G401.6 (cell line): ENCODE measurements around the gene VSTM2L.
"Not testable (repeated sequence)": the region's sequence is repeated elsewhere in the genome, so short reads cannot be mapped to it uniquely, and the experiment has no call there.

Experiments
- FAIRE-seq: peaks from 2 replicates; lab custom pipeline; 2012; peaks lifted over from hg19 to GRCh38; lab: Jason Lieb, UNC

The VSTM2L gene, protein sequence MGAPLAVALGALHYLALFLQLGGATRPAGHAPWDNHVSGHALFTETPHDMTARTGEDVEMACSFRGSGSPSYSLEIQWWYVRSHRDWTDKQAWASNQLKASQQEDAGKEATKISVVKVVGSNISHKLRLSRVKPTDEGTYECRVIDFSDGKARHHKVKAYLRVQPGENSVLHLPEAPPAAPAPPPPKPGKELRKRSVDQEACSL

DNA sequence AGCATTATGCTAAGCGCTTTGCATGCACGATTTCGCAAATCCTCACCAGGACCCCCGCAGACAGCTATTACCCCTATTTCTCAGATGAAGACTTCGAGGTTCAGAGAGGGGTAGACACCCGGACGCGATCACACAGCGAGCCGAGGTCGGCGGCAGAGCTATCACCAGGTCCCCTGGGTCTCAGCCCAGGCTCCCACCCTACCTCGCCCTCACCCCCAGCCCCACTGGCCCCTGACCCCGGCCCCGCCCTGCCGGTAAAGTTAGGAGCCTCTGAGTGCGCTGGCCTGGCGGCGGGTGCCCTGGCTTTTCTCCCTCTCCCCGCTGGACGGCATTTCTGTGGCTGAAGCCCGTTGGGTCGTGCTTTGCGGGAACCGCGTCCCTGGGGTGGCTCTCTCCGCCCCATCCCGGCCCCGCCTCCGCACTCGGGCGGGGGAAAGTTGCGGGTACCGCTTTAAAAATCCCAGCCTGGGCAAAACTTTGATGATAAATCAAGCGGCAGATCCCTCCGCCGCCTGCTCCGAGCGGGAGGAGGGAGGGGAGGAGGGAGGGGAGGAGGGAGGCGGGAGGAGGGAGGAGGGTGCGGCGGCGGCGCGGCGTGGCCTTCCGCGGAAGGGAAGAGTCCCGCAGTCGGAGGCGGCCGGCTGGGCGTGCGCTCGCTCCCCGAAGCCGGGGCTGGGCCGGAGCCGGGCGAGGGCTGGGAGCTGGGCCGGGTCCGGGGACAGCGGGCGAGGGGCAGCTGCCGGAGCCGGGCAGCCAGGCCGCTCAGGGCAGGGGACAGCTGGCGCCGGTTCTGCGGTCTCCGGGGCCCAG lies at the start of gene VSTM2L:
Gene VSTM2L (plus strand): TSS at position 624 of the 810 bp plus-strand sequence. CDS start 224 bp downstream, outside the sequence.
- FAIRE-seq = no peak

DNA sequence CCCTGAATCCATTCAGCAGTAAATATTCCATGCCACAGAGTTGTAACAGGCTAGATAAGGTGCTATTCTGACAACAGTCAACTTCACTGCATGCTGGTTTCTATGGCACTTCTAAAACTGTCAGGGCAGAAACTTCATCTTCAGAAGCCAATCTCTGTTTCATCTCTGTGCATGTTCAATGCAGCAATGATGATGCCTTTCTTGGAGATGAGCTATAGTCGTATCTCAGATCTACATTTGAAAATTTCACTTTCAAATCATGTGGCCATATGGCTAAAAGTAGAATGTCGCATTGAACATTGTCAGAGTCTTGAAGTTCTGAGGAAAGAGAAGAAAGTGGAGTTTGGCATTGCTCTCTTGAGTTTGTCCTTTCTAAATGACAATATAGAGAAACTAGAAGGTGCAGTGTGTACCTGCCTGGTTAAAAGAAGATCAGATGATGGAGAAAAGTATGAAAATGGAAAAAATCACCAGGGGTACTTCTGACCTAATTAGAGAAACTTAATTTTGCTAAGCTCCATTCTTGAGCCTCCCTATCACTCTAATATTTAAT lies 49.0 kb upstream of the VSTM2L start:
- FAIRE-seq = no peak

DNA sequence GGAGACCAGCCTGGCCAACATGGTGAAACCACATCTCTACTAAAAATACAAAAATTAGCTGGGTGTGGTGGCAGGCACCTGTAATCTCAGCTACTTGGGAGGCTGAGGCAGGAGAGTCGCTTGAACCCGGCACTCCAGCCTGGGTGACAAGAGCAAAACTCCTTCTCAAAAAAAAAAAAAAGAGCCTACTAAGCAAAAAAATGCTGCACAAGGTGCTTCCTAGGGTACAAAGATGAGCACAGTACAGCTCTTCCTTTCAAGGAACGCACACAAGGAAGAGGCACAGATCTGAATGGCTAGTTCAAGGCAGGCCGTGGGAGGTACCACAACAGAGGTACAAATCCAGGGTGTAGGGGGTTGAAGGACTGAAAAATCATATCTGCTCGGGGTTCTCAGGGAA lies 46.9 kb upstream of the VSTM2L start:
- not testable (repeated sequence) for FAIRE-seq

DNA sequence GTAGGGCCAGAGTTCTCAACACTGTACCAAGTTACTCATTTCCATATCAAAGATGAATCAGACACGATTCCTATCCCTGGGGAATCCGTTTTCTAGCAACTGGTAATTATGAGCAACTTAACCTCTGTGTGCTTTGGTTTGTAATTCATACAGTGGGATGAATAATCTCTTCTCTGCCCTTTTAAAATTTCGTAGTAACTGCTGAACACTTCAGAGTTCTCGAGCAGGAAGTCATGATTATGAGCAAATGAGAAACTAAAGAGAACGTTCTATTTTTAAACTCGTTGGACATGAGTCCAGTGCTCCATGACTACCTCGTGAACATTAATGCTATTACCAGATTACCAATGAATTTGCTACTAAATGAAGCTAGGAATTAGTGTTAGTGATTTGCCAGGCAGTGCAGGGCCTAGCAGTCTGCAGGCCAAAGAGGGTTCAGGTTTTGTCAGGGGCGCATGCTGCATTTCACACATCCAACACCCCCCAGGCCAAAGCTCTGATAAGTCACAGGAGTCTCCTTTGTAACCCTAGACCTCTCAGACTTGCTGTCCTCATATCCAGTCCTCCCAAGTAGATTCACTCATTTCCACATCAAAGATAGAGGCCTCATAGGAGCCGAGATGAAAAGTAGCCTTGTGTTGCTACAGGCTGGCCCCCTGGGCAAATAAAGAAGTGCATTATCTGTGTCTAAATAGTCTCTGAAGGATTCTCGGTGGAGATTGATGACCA lies 45.8 kb upstream of the VSTM2L start:
- FAIRE-seq = no peak

DNA sequence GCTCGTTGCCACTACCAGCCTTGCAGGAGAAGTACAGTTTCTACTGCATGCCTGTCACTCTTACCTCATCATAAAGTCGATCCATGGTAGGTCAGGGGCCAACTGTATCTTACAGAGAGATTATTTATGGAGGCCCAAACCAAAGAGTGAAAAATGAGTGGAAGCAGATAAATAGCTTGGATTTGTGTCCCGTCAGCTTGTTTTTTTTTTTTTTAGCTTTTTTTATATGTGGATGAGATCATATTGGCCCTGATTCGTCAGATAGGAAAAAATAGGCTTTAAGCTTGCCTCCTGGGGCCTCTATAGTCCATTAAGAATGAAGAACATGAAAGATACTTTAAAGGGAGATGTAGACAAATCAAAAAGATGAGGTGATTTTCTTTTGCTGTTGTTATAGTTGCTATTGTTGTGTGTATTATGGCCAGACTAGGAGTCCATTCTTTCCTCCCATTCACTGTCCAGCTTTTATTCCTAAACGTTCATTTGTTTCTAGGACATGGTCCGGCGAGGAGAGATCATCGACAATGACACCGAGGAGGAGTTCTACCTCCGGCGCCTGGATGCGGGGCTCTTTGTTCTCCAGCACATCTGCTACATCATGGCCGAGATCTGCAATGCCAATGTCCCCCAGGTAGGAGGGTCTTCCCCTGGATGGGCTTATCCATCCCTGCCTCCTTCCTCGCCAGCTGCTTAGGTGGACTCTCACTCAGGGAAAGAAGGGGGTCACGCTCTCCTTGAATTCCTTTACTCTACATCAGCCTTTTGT lies 43.3 kb upstream of the VSTM2L start:
- FAIRE-seq = no peak

DNA sequence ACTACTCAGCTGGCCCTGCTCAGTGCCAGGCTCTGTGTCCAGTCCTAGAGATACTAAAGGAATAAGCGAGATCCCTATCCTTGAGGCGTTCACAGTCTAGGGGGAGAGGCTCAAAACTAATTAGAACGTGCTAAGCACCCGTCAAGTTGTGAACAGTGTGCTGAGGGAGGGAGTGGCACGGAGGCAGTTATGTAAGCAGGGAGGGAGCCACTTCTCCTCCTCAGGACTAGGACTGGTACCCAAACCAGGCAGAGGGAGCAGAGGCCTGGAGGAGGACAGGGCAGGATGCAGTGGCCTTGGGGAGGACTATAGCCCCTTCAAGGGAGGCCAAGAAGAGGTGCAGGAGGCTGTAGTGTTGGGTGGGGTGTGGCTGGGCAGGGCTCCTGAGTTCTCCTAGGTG lies 39.6 kb upstream of the VSTM2L start:
- no peak for FAIRE-seq

DNA sequence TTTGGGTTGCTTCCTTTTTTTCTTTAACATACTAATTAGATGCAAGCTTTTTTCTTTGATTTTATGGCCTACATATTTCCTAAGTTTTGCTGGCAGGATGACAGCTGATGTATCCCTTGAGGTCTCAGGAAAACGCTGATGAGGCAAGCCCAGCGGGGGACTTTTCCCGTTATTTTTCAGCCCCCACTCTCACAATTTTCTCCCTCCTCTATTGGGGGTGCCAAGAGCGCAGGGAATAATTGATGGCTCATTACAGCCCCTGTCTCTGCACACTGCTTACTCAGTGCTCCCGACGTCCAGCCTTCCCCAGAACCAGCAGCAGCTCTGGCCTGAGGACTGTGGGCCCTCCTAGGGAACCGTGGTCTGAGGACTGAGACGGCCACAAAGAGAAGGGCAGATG lies 38.6 kb upstream of the VSTM2L start:
- no peak for FAIRE-seq

DNA sequence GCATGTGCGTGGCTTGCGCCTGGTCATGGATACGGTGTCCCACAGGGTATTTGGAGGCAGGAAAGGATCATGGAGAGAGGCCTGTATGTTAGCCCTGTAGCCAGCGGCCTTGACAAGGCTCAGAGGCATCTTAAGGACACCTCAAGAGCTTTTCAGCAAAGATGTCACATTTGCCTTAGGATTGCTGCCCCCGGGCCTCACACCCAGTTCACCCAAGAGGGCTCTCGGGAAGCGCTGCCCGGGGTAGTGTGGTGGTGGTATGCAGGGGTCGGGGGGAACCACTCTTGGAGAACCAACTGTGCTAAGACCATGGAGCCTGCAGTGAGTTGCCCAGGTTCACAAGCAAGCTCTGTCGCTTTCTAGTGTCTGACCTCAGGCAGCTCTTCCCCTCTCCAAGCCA lies 36.9 kb upstream of the VSTM2L start:
- no peak for FAIRE-seq

DNA sequence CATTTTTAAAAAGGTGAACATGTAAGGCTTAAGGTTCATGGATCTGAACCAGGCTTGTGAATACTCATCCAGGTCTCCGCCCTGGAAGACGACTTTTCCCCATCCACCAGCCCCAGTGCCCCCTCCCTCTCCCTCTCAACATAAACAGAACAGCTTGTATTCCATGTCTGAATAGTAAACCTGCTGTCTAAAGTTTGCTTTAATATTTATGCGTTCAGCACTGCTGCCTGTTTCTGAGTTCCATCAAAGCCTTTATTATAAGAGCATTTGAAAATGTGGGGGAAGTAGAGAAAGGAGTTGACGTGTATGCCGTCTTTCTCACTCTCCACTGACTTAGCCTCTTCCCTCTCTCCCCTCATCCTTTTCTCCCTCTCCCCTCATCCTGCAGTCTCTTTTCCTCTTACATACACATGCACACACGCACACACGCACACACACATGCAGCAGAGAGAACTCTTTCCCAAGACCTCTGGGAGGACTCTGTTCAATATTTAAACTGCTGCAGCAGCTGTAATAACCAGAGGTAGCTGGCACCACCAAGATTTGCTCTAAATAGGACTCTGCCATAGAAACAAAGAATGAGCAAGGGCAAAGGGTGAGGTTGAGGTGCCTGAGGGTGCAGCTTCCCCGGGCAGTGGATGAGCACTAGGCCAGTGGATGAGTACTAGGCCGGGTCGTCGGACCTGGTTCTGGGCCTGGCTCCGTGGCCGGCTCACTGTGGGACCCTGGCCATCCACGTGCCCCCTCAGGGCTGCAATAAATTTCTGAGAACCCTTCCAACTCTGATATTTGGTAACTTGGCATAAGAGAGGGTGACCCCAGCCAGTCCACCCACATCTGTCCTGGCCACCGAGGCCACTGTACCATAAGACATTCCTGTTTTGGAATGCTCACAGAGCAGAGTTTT lies 35.4 kb upstream of the VSTM2L start:
- no peak for FAIRE-seq

DNA sequence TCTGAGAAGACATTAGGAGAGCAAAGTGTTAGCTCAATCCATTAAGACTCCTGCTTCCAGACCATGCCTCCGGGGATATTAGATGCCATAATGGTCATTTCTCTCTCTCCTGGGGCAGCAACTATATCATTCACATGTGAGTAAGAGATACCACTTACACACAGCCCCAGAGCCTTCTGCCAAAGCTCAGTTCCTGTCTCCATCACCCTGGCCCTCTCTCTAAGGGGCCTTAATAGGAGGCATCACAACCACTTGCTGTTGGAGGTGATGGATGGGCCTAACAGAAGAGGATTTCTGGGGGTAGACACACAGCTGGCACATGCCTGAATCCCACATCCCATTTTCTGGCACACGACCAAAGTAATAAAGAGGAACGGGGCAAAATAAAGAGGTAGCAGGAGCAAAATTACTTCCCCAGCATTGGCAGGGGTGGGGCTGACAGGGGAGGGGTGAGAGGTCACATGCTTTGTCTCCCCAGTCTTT lies 34.0 kb upstream of the VSTM2L start:
- FAIRE-seq = no peak

DNA sequence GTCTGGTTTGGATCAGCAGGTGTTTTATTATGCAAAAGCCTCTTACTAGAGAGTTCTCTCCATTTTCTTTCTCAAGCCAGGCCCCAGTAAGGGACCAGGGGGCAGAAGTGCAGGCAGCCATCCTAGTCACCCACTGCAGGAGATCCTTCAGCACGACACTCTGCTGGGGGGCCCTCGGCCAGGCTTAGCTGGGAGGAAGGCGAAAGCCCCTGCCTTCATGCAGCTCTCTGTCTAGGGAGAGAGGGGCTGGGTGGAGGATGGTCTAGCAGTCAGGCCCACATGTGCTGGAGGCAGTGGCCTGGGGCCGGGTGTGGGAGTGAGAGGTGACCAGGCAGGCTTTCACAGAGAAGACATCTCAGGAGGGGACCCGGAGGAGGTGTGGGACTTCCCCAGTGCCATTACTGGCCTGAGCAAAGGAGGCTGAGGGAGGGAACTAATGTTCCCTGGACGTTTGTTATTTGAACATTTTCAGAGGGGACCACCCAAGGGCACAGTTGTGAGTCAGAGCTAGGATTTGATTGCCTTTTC lies 33.5 kb upstream of the VSTM2L start:
- no peak for FAIRE-seq

DNA sequence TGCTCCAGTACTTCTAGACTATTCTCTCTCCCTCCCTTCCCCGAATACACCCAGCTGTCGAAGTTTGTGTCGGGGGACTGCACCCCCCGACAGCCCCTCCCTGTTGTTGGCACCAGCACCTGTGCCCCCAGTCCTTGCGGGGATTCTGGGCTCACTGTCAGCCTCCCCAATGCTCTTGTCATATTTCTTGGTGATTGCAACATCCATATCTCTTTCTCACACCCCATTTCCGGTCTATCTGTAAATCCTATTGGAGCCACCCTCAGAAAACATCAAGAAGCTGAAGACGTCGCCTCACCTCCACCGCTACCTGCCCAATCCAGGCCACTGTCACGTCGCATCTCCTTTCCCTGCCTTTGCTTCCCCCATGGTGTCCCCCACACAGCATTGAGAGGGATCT lies 32.6 kb upstream of the VSTM2L start:
- no peak for FAIRE-seq

DNA sequence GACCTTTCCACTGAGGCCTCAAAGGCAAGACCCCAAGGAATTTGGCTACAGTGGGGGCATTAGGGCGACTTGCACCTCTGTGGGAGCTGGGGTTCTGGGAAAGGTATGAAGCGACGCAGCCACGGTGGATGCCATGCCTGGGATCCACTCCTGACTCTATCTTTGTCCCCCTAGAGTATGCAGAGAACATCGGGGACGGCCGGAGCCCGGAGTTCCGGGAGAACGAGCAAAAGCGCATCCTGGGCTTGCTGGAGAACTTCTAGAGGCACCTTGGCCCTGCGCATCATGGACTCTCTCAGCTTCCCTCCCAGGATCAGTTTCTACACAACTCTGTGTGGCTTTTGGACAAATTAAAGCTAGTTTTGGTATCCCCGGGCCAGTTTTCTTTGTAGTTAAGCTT lies 31.2 kb upstream of the VSTM2L start:
- no peak for FAIRE-seq

DNA sequence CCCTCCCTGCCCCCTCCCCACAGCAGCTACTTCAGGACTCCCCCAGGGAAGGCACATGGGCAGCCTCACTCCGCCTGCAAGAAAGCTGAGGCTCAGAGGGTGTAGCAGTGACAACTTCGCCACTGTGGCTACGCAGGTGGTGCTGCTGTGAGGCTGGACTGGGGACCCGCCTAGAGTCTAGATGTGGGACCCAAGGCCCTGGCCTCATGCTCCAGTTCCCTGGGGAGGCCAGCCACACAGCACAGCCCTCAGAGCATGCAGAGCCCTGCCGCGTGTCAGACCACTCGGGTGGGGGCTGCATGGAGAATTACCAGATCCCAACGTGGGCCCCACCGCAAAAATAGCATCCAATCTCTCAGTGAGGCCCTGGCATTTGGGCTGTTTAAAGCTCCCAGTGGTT lies 30.8 kb upstream of the VSTM2L start:
- no peak for FAIRE-seq

DNA sequence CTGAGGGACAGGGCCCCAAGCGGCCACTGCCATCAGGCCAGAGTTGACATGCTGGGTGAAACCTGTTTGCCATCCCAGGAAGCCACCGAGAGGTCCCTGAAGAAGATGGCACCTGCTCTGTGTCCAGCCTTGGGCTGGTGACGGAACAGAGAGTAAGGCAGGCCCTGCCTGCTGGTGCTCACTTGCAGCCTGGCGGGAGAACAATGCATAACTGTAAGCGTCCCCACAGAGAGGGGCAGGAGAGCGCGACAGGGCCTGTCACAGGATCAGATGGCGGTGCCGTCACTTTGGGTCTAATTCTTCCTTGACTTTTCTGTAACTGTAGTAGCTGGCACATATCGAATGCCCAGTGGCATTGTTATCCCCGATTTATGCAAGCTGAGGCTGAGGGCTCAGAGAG lies 29.0 kb upstream of the VSTM2L start:
- no peak for FAIRE-seq

DNA sequence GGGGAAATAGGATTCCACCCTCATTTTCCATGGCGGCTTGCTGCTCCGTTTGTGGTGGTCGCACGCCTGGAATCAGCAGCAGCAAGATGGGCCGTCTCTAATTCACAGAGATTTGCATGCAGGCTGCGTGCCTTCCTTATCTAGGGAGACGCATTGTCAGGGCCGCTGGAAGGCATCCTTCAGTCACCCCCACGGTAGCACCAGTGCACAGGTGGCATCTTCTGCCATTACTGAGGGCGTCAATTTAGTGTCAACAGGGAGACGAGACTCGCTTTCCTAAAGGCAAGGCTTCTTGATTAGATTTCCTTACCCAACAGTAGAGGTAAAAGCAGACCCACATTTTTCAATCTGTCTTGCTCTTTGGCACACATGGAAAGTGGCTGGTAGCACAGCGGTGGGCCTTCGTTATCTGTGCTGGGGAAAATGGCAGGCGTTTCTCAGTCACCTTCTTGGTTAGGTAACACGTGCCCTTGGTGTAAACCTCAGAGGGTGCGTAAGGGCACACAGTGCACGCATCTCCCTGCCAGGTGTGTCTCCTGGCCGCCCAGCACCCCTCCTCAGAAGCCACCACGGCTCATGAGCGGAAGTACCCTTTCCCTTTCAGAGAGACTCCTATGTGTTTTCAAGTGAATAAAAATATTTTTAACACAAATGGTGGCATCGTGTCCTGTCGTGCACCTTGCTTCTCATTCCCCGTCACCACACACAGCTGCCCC lies 27.3 kb upstream of the VSTM2L start:
- FAIRE-seq = no peak

DNA sequence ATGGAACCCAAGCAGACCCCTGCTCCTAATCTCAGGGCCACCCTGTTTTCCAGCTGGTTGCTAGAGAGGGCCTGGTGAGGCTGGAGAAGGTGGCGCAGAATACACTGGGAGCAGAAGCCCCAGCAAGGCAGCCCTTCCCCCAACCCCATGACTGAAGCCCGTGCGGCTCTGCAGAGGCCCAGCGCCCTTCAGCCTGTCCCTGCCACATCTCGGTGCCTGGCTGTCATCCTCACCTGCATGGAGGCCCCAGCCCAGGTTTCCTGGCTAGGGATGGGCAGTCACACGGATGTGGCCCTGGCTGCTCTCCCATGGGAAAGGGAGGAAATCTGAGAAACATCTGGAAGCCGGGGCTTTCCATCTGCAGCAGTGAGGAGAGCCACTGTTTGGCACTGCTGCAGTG lies 26.1 kb upstream of the VSTM2L start:
- no peak for FAIRE-seq

DNA sequence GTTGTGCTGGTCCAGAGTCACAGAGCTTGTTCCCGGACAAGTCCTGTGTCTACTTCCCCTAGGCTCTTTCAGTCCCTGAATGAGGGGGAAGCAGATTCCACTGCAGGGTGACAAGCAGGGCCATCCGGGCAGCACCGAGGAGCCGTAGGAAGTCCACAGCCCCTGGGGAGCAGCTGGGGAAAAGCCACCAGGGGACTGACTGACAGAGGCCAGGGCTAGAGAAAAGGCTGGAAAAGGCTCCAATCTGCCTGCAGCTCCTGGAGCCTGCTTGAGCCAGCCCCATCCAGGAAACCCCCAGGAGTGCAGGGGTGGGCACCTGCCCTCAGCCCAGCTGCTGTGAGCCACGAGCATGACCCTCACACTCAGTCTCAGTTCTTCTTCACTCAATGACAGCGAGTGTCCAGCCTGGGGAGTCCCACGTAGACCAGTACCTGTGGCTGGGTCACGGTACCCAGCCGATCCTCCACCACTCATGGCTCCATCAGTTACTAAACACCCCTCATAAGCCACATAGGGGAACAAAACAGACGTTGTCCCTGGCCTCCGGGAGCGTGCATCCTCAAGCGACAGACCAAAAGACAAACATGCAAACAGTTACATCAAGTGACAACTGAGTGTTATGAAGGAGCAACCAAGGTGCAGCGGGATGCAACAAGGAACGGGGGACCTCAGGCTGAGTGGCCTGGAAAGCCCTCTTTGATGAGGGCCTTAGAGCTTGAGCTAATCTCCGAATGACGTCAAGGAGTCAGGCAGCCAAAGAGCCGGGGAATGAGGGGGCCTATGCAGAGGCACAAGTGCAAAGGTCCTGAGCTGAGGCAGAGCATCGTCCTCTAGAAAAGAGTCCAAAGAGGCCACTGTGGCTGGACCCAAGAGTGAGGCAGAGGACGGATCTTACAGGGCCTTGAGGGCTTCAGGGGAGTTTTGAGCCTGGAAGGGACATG lies 24.8 kb upstream of the VSTM2L start:
- FAIRE-seq = no peak
